Measurements from ENCODE around the gene SLC16A10. TPM values are rescaled to one million over a fixed set of nuclear protein-coding genes. Genes with fewer than 3 reads are reported as not detected.

Gene SLC16A10
- total RNA-seq, 1 experiment from 2014 or later, result 0.18 TPM

DNA sequence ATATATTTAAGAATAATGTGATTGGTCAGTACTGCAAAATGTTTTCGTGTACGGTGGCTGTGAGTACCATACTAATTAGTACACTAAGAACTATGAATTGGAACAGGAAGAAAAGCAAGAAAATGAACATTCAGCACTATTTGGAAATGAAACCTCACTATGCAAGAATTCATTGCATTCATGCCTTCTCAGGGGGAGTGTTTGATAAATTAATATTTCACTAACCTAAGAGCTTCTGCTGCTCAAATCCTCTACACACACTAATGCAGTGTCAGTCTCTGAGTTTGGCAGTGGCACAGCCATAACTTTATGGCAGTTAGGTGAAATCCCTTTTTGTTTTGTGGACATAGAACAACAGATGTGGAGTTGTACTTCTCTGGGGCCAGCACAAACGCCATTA lies 60.1 kb downstream of the SLC16A10 start:
- ChIA-PET CTCF (no interaction called here), POLR2A (no interaction called here)
- no peak for DNase-seq (ENCODE audit: low read depth, low spot score)
- BruUV-seq (replicated peaks), result no TSS peak
- TF ChIP-seq TCF7L2 (IDR thresholded peaks at IDR 0.05; ENCODE audit: low read depth, low read length), result no peak
- no peak for TF ChIP-seq SIN3A (IDR thresholded peaks at IDR 0.05; ENCODE audit: borderline replicate concordance, insufficient read depth, low read depth, low read length)
- TF ChIP-seq, protein P1, sequence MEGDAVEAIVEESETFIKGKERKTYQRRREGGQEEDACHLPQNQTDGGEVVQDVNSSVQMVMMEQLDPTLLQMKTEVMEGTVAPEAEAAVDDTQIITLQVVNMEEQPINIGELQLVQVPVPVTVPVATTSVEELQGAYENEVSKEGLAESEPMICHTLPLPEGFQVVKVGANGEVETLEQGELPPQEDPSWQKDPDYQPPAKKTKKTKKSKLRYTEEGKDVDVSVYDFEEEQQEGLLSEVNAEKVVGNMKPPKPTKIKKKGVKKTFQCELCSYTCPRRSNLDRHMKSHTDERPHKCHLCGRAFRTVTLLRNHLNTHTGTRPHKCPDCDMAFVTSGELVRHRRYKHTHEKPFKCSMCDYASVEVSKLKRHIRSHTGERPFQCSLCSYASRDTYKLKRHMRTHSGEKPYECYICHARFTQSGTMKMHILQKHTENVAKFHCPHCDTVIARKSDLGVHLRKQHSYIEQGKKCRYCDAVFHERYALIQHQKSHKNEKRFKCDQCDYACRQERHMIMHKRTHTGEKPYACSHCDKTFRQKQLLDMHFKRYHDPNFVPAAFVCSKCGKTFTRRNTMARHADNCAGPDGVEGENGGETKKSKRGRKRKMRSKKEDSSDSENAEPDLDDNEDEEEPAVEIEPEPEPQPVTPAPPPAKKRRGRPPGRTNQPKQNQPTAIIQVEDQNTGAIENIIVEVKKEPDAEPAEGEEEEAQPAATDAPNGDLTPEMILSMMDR (IDR thresholded peaks at IDR 0.05), result no peak
- TF ChIP-seq POLR2AphosphoS5 (IDR thresholded peaks at IDR 0.05; ENCODE audit: low read depth, low read length), result no peak
- TF ChIP-seq, protein P2, sequence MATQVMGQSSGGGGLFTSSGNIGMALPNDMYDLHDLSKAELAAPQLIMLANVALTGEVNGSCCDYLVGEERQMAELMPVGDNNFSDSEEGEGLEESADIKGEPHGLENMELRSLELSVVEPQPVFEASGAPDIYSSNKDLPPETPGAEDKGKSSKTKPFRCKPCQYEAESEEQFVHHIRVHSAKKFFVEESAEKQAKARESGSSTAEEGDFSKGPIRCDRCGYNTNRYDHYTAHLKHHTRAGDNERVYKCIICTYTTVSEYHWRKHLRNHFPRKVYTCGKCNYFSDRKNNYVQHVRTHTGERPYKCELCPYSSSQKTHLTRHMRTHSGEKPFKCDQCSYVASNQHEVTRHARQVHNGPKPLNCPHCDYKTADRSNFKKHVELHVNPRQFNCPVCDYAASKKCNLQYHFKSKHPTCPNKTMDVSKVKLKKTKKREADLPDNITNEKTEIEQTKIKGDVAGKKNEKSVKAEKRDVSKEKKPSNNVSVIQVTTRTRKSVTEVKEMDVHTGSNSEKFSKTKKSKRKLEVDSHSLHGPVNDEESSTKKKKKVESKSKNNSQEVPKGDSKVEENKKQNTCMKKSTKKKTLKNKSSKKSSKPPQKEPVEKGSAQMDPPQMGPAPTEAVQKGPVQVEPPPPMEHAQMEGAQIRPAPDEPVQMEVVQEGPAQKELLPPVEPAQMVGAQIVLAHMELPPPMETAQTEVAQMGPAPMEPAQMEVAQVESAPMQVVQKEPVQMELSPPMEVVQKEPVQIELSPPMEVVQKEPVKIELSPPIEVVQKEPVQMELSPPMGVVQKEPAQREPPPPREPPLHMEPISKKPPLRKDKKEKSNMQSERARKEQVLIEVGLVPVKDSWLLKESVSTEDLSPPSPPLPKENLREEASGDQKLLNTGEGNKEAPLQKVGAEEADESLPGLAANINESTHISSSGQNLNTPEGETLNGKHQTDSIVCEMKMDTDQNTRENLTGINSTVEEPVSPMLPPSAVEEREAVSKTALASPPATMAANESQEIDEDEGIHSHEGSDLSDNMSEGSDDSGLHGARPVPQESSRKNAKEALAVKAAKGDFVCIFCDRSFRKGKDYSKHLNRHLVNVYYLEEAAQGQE (IDR thresholded peaks at IDR 0.05; ENCODE audit: insufficient read depth in 1 of 2, low read depth in 2 of 2, low read length in 1 of 2), result no peak
- H3K9me3 ChIP-seq (ENCODE audit: control insufficient read depth, insufficient read depth, low read depth, low read length), result no peaks in the 10 kb centered on the region
- H3K4me1 ChIP-seq (ENCODE audit: control insufficient read depth, insufficient read depth, low read length), result no peaks in the 10 kb centered on the region
- peaks cover 22% of the 10 kb centered on the region for H3K27me3 ChIP-seq (ENCODE audit: control insufficient read depth, insufficient read depth, low read length)
- no peak for ATAC-seq
- no peak overlapping the region for H3K4me3 ChIP-seq (ENCODE audit: low read depth in 2 of 2, low read length in 2 of 2)
- intact Hi-C loops (cut with micrococcal nuclease; ENCODE audit: unreplicated experiment) (no loop called here), in situ Hi-C loops (cut with HindIII; ENCODE audit: low pct_unique_long_range_greater_than_20kb, low sequenced_read_pairs) (no loop called here)
- no peaks in the 10 kb centered on the region for H3K36me3 ChIP-seq (ENCODE audit: control insufficient read depth, insufficient read depth, low read length)
- no peak overlapping the region for H3K27ac ChIP-seq (ENCODE audit: low read length)

DNA sequence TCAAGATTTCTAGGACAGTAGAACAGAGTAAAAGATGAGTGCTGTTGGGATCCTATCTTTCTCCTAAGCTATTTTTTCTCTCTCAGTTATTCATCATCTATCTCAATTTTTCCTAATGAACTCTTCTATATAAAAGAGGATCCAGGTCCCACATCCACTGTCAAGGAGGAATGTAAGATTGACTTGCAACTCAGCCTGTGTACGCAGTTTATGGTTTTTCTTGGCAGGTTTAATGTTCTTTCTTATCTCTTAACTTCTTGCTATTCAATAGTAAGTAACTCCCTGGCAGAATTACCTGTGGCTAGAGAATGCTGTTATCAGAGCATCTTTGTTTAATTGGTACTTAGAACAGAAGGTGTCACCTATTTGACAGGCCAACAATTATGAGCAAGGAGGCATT lies 60.8 kb downstream of the SLC16A10 start:
- CTCF ChIA-PET, result no interaction called here
- Histone ChIP-seq H3K27ac (ENCODE audit: low read length) (no peak overlapping the region), H3K9me3 (ENCODE audit: control insufficient read depth, insufficient read depth, low read depth, low read length) (no peaks in the 10 kb centered on the region), H3K36me3 (ENCODE audit: control insufficient read depth, insufficient read depth, low read length) (no peaks in the 10 kb centered on the region), H3K4me1 (ENCODE audit: control insufficient read depth, insufficient read depth, low read length) (no peaks in the 10 kb centered on the region), H3K27me3 (ENCODE audit: control insufficient read depth, insufficient read depth, low read length) (peaks cover 22% of the 10 kb centered on the region), H3K4me3 (ENCODE audit: low read depth in 2 of 2, low read length in 2 of 2) (no peak overlapping the region)
- TF ChIP-seq TCF7L2 (IDR thresholded peaks at IDR 0.05; ENCODE audit: low read depth, low read length), result no peak
- TF ChIP-seq, protein P2 (IDR thresholded peaks at IDR 0.05; ENCODE audit: insufficient read depth in 1 of 2, low read depth in 2 of 2, low read length in 1 of 2), result no peak
- TF ChIP-seq, protein P1 (IDR thresholded peaks at IDR 0.05), result no peak
- TF ChIP-seq SIN3A (IDR thresholded peaks at IDR 0.05; ENCODE audit: borderline replicate concordance, insufficient read depth, low read depth, low read length), result no peak
- TF ChIP-seq POLR2AphosphoS5 (IDR thresholded peaks at IDR 0.05; ENCODE audit: low read depth, low read length), result no peak
- intact Hi-C loops (cut with micrococcal nuclease; ENCODE audit: unreplicated experiment), result no loop called here
- BruUV-seq (replicated peaks), result no TSS peak
- in situ Hi-C loops (cut with HindIII; ENCODE audit: low pct_unique_long_range_greater_than_20kb, low sequenced_read_pairs), result no loop called here
- no peak for ATAC-seq
- no peak for DNase-seq (ENCODE audit: low read depth, low spot score)
- POLR2A ChIA-PET, result no interaction called here
